HG02884 (cell line): ENCODE data around the gene CEP72.
"Not testable (repeated sequence)": the region's sequence is repeated elsewhere in the genome, so short reads cannot be mapped to it uniquely, and the experiment has no call there.

Experiments
- ATAC-seq: cut with Tn5 transposase; IDR thresholded peaks from one replicate; pipeline ENCODE4 v1.9.1; 2021; ENCODE audit warnings: mild to moderate bottlenecking, moderate library complexity; ENCODE audit not compliant: unreplicated experiment

CEP72 gene

DNA sequence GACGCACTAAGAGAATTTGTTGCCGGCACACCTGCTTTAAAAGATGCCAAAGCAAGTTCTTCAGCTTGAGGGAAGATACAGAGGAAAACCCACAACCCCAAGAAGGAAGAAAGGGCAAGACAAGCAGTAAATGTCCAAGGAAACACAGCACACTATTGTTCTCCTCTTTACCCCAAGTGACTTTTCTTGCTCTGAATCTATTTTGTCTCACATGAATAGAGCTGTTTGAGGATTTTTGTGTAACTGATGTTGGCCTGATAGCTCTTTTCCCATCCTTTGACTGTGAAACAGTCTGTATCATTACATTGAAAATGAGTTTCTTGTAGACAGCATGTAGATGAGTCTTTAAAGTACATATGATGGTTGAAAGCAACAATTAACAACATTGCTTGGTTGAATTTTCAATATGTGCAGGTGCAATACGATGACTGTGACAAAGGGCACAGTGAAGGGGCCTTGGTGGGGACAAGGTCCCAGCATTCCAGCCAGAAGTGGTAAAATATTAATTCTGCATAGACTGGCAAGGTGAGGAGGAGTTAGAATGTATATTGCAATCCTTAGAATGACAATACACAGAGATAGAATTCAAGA, 16.8 kb upstream of the CEP72 start:
- ATAC-seq: no peak

DNA sequence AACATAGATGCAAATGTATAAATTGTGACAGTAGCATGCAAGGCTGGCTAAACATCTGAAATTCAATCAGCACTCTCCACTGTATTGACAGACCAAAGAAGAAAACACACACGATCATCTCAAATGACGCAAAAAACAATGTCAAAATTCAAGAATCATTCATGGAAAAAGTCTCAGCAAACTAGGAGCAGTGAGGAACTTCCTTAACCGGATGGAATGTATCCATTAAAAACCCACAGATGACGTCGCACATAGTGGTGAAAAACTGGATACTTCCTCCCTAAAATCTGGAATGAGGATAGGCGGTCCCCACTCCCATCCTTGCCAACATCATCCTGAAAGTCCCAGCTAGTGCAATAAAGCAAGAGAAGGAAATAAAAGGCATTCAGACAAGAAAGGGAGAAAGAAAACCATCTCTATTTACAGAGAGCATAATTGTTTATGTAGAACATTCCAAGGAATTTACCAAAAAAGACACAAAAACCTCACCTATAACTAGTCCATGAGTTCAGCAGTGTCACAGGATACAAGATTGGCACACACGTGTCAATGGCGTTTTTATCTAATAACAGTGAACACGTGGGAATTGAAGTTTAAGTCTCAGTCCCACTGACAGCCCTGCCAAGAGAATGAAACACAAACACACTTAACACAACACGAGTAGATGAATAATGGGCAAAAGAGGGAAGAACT, 14.1 kb upstream of the CEP72 start:
- no peak for ATAC-seq

DNA sequence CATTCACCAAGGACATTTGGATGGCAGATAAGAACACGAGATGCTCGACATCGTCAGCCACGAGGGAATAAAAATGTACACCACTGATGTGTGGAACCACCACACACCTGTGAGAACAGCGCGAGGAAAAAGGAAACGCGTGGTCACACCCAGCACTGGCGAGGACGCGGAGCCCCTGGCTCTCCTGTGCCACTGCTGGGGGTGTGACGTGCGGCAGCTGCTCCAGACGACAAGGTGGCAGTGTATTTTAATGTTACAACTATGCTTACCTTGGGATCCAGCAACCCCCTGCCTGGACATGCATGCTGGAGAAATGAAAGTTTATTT, 13.6 kb upstream of the CEP72 start:
- ATAC-seq: no peak

DNA sequence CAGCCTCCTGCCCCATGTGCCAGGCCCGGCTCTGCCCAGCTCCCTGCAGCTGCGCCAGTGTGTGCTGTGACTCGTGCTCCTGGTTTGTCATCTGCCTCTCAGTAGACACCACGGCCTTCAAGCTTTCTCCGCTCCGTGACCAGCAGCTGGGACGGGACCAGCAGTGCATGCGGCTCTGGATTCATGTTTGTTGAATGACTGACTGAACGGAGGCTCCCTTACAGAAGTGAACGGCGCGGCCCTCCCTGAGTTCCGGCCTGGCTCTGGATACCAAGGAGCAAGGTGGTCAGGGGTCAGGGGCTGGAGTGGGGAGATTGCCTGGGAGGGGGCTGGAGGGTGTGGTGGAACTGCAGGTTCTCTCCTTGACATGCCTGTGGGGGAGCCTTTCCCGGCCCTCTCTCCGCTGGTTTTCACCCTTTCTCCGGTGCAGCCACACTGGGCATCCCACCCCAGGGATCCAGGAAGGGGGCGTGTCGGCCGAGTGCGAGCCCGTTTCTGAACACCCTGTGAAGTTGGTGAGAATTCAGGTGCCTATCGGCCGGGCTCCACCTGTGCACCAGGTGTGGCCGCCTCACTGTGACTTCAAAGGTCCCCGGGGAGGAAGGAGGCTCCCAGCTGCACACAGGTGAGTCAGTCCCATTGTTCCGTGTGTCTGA, 11.1 kb upstream of the CEP72 start:
- no peak for ATAC-seq

DNA sequence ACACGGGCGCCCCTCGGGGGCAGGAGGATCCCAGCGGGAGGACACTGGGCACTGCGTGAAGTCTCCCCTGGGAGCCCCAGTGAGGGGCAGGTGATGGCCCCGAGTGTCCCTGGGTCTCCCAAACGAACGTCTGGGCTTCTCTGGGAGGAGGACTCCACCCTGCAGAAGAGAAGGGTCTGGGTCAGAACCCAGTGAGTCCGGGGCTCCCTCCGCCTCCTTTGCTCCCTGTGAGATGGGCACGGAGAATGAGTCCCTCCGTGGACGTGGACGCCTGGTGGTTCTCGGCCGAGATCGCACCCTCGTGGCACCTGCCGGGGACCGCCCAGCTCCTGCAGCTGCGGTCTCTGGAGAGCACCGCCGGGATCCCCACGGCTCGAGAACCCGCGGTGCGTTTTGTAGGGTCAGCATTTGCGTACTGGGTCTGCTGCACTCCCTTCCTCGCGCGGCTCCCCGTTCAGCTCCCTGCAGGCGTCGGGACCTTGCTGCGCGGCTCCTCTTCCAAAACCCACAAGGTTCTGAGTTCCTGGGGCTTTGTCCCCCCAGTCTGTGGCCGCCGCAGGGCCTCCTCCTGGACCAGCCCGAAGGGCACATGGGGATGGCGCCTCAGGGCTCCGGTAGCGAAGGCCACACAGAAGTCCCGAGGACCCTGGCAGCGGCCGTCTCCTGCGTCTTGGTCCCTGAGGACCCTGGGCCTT, 10.2 kb upstream of the CEP72 start:
- no peak for ATAC-seq

DNA sequence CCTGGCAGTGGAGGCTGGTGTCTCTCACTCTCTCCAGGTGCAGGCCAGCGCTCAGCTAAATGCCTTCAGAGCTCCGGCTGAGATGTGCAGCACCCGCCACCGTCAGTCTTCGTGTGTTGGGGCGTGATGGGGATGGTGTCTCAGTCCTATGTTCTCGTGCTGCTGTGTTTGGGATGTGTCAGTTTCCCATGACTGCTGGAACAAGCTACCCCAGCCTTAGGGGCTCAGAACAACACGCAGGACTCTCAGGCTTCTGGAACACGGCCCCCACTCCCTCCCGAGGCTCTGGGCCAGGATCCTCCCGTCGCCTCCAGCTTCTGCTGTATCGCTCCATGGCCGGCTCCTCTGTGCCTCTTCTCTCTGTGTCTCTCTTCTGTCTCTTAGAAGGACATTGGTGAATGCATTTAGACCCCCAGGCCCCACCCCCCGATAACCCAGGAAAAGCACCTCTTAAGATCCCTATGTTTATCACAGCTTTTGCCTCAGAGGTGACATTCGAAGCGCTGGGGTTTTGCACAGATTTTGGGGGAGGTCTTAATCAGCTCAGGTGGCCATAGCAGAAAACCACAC, 9.6 kb upstream of the CEP72 start:
- ATAC-seq: no peak

DNA sequence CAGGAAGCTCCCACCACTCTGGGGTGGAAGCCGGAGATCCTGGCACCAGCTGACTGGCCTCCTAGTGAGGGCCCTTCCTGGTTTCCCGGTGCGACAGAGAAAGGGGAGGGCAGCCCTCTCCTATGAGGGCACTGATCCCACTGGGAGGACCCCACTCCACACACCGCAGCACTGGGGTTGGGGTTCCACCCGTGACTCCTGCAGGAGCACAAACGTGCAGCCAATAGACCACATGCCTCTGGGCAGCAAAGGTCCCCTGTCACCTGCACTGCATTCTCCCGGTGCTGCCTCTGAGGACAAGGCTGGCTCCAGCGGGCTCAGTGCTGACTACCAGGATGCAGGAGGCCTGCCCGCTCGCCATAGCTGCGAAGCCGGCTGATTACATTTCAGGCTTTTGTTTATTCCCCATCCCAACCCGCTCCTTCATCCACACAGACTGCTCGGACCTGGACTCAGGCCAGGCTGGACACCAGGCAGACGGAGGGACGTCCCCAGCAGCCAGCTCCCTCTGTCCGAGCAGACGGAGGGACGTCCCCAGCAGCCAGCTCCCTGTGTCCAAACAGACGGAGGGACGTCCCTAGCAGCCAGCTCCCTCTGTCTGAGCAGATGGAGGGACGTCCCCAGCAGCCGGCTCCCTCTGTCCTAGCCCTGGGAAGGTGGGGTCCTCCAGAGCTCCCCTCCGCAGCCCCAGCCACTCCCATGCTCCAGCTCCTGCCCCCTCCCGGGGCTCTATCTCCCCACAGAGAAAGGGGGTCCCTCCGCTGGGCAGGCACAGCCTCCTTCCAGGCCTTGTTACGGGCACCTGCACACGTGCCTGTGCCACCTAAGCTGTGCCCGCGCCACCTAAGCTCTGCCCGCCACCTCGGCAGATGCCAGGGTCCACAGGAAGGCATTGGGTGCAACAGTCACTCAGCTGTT, 8.8 kb upstream of the CEP72 start:
- ATAC-seq: no peak

DNA sequence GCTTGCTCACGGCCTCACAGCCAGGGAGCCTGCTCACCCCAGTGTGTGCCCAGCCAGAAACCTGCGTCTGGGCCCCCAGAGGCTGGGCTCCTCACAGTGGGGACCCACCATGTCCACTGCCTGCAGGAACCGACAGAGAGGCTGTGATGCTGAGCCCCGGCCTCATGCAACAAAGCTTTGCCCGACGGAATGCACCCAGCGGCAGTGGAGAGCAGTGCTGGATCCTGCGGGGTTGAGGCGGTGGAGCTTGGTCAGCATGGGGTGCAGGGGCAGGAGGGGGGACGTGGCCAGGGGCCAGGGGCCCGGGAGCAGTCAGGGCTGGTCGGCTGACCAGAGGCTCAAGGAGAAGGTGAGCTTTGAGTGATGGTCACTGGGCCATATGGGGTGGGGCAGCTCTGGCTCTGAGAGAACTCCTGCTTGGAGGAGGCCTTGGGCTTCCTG, 7.7 kb upstream of the CEP72 start:
- no peak for ATAC-seq

DNA sequence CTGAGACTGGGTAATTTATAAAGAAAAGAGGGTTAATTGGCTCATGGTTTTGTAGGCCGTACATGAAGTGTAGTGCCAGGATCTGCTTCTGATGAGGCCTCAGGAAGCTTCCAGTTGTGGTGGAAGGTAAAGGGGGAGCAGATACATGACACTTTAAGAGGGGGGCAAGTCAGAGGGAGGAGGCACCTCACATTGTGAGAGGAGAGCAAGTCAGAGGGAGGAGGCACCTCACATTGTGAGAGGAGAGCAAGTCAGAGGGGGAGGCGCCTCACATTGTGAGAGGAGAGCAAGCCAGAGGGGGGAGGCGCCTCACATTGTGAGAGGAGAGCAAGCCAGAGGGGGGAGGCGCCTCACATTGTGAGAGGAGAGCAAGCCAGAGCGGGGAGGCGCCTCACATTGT, 7.0 kb upstream of the CEP72 start:
- ATAC-seq: not testable (repeated sequence)

DNA sequence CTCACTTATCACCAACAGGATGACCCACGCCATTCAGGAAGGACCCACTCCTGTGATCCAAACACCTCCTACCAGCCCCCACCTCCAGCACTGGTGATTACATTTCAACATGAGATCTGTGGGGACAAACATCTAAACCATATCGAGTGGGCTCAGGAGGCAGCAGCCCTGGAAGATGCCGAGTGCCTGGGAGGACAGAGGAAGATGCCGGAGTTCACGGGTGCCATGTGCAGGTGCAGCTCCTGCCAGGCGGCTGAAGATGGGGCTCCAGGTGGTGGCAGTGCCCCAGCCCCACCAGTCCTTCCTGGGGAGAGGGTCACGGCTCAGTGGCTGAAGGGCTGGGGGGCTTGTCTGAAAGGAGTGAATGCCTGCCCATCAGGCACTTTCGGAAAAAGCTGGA, 6.1 kb upstream of the CEP72 start:
- no peak for ATAC-seq

DNA sequence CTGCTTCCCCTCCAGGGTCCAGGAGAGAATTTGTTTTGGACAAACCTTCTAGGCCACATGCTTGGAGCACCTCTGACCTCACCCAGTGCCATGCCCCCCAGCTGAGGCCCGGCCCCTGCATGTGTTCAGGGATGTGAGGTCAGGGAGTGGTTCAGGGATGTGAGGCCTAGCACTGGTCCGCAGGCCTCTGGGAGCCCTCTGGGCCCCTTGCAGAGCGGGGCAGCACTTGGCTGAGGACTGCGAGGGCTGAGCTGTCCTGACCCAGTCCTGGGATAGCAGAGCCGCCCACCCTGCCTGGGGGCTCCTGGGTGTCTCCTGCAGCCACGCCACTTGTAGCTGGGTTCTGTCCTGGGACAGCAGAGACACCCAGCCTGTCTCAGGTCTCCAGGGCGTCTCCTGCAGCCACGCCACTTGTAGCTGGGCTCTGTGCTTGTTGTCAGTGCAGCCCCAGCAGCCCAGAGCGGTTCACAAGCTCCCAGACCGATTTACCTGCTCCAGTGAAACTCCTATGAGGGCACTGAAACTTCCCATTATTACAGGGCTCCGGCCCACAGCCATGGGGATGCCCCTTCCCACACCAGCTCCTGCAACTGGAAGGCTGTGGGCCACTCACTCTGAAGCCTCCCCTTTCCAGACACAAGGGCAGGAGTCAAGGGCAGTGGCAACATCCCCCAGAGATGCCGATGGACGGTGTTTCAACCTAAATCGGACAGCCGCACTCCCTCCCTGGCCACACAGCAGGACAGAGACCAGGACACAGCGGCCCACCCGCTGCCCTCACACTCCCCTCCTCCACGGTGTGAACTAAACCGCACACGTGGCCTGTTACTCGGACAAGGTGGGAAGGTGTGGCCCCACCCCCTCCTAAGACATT, 5.4 kb upstream of the CEP72 start:
- no peak for ATAC-seq

DNA sequence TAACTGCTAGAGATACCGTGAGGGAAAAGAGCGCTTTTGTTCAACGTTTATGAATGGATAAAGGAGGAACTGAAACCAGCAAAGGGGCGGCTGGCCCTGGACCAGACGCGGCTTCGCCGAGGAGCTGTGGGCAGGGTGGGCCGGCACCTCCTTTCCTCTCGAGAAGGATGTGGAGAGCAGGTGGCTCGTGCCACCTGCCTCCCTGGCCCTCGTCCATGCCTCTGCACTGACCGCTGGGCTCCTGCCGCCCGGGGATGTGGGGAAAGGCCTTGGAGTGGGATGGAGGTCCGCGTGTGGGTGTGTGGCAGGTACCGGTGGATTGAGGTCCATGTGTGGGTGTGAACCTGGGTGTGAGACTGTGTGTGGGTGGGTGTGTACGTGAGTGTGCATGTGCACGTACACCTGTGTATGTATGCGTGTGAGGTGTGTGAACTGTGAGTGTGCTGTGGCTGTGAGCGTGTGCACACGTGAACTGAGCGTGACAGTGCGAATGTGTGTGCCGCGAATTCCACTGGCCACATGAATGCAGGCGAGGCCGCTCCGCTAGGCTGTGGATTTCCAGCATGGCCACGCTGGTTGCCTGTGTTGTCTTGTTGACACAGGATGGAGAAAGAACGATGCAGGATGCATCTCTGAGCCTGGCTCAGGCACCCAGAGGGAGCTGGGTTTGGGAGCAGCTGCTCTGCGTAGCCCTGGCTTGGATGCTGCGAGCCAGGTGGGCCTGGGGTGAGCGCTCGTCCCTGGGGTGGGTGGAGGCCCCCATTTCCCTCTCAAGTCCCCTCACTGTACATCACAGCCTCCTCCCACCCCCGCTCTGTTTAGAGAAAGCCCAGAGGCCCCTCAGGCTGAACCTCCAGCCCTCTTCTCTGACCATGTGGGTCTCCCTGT, 4.4 kb upstream of the CEP72 start:
- peak; percentile 68 for ATAC-seq

DNA sequence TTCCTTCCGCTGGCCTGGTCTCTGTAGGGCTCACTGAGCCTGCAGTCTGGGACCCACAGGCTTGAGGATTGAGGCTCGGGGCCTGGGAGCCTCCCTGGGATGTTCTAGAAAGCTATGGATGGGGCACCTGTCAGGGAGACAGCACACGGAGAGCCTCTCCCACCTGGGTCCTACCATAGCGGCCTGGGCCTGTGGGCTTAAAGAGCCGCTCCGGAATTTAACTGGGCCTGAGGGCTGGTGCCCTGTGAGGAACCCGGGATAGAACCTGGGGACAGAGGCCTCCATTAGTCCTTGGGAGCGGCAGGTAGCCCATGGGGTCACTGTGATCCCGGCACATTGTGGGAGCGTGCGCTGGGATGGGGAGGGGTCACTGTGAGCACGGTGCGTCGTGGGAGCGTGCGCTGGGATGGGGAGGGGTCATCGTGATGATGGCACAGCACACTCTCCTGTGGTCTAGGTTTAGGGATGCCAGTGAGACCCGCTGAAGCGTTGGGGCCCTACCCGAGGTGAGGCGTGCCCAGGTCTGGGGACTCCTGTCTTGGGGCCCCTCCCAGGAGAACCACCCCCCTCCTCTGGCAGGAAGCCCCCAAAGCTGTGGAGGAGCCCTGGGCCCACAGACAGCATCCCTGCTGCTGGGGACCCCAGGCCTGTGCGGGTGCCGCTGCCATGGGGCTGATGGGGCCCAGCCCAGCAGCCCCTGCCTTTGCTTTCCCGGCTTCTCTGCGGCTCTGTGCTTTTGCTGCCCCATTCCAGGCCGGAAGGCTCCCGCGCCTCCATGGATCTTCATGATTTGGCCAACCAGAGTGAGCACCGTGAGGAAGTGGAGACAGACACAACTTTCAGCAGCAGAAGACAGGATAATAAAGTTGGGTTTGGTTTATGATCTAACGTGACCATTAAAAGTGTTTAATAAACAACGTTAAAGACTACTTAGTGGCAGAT, 3.4 kb upstream of the CEP72 start:
- no peak for ATAC-seq

DNA sequence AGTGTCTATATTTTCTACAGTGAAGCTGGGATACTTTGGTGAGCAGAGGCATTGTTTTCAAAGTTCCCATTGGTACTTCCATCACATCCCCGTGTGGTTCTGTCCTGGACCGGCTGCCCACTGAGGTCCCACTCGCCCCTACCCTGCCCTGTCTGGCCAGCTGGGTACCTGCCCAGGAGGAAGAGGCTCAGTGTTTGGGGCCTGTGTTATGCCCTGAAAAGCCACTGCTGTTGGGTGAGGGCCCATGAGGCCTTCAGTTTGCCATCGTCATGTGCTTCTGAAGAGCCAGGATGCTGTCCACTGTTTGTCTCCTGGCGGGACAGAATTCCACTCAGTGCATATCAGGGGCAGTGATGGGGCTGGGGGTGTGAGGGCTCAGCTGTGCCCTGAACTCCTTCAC, 2.6 kb upstream of the CEP72 start:
- no peak for ATAC-seq

DNA sequence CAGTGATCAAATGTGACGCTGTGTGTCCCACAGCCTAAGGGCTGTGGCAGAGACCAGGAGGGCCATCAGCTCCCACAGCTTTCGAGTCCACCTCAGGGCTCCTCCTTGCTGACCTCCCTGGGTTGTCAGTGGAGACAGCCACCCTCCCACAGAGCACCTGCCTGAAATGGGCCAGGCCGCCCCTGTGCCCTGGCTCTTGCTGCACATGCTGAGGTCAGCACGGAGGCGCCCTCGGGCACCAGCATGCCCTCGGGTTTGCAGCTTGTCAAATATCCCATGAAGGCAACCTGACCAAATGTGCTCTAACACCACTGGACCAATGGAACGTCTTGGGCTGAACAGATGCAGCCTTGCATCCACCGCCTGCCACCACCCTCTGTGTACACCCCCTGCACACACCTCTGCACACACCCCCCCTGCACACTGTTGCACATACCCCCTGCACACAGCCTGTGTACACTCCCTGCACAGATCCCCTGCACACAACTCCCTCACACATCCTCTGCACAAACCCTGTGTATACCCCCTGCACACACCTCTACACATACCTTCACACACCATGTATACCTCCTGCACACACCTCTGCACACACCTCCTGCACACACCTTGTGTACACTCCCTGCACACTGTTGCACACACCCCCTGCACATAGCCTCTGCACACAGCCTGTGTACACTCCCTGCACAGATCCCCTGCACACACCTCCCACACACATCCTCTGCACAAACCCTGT, 2.0 kb upstream of the CEP72 start:
- no peak for ATAC-seq

DNA sequence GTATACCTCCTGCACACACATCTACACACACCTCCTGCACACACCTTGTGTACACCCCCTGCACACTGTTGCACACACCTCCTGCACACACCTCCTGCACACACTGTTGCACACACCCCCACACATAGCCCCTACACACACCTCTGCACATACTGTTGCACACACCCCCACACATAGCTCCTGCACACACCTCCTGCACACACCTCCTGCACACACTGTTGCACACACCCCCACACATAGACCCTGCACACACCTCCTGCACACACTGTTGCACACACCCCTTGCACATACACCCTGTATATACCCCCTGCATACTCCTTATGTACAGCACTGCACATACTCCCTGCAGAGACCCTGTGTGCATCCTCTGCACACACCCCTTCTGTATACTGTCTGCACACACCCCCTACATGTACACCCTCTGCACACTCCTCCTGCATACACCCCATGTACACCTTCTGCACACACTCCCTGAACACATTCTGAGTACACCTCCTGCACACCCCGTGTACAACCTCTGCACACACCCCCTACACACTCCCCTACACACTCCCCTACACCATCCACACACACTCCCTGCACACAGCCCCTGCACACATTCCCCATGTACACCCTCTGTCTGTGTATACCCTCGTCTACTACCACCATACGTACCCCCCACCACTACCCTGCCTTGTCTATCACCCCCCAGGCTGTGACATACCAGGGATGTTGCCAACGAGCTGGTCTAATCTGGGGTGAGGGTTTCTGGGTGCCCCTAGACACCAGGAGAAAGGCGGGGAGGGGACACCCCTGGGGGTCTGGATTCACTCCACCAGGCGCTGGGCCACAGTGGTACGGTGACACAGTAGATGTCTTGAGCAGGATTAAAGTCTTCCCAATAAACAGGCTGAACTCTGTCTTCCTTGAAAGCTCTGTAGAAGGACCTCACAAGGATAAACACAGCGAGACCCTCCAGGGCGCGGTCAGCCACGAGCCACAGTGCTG, 1.1 kb upstream of the CEP72 start:
- ATAC-seq: no peak
